IMR-90 (cell line): ENCODE results near the gene ZNHIT1. TPM values are rescaled to one million over a fixed set of nuclear protein-coding genes. Genes with fewer than 3 reads are reported as not detected.

Experiments
- ATAC-seq: fragments of 200-7000 bp; cut with Tn5 transposase; 2 replicates; pipeline ENCODE4 v1.9.1; 2020; ENCODE audit warnings: low read depth, mild to moderate bottlenecking, moderate library complexity
- BruUV-seq: library from RNA; stranded (reverse); fragments of 400-500 nt; replicated peaks from 2 replicates; lab custom pipeline; 2021; lab: Mats Ljungman, UMichigan
- CTCF ChIA-PET: fragments of 300-600 bp; formaldehyde crosslinking; extraction: SDS; loops from one replicate; lab custom pipeline; 2021; ENCODE audit warnings: antibody characterized with exemption; lab: Yijun Ruan, JAX
- POLR2A ChIA-PET: fragments of 300-600 bp; sonication (Branson Sonifier 250); formaldehyde crosslinking; loops from one replicate; lab custom pipeline; 2022; ENCODE audit warnings: antibody characterized with exemption; ENCODE audit not compliant: unreplicated experiment; lab: Charles Lee
- DNase-seq: peaks from one replicate; pipeline ENCODE4 v3.0.0; 2013
- H2AFZ ChIP-seq: replicated peaks from 2 replicates; pipeline ENCODE3; 2013; ENCODE audit warnings: low read length, mild to moderate bottlenecking; ENCODE audit not compliant: poor library complexity
- H2AK5ac ChIP-seq: 2 replicates; pipeline ENCODE4 v1.6.1; 2013; ENCODE audit warnings: low read depth, low read length, inconsistent platforms
- H2AK9ac ChIP-seq: replicated peaks from 2 replicates; pipeline ENCODE3; 2013; ENCODE audit warnings: mild to moderate bottlenecking, low read depth, low read length, moderate library complexity; ENCODE audit not compliant: poor library complexity
- H2BK120ac ChIP-seq: 2 replicates; pipeline ENCODE4 v1.6.1; 2013; ENCODE audit warnings: low read depth, low read length, inconsistent platforms
- H2BK15ac ChIP-seq: 3 replicates; pipeline ENCODE4 v1.6.1; 2013; ENCODE audit warnings: low read depth, low read length, inconsistent platforms
- H2BK20ac ChIP-seq: 2 replicates; pipeline ENCODE4 v1.6.1; 2013; ENCODE audit warnings: low read depth, mild to moderate bottlenecking, inconsistent platforms, low read length, moderate library complexity
- H2BK5ac ChIP-seq: 2 replicates; pipeline ENCODE4 v1.6.1; 2013; ENCODE audit warnings: mild to moderate bottlenecking, low read depth, low read length, inconsistent platforms; ENCODE audit not compliant: poor library complexity, severe bottlenecking
- H3K14ac ChIP-seq: replicated peaks from 2 replicates; pipeline ENCODE4 v1.6.1; 2013; ENCODE audit warnings: low read depth, low read length, inconsistent platforms
- H3K18ac ChIP-seq: 2 replicates; pipeline ENCODE4 v1.6.1; 2013; ENCODE audit warnings: low read depth, low read length, control low read depth
- H3K23ac ChIP-seq: 2 replicates; pipeline ENCODE4 v1.6.1; 2013; ENCODE audit warnings: low read depth, low read length, inconsistent platforms
- H3K27ac ChIP-seq: 2 replicates; pipeline ENCODE4 v1.5.1; 2013; ENCODE audit warnings: mild to moderate bottlenecking, control low read depth, low read length; ENCODE audit not compliant: insufficient read depth
- H3K27me3 ChIP-seq: 2 replicates; pipeline ENCODE4 v1.6.1; 2013; ENCODE audit warnings: low read length; ENCODE audit not compliant: control insufficient read depth, insufficient read depth
- H3K36me3 ChIP-seq: 2 replicates; pipeline ENCODE4 v1.6.1; 2013; ENCODE audit warnings: low read length, mixed read lengths; ENCODE audit not compliant: control insufficient read depth, insufficient read depth
- H3K4ac ChIP-seq: 2 replicates; pipeline ENCODE4 v1.6.1; 2013; ENCODE audit warnings: low read depth, low read length, inconsistent platforms
- H3K4me1 ChIP-seq: 2 replicates; pipeline ENCODE4 v1.6.1; 2013; ENCODE audit warnings: low read length, mixed read lengths; ENCODE audit not compliant: control insufficient read depth, insufficient read depth
- H3K4me2 ChIP-seq: 2 replicates; pipeline ENCODE4 v1.6.1; 2013; ENCODE audit warnings: low read depth, mild to moderate bottlenecking, control low read depth, low read length, moderate library complexity
- H3K4me3 ChIP-seq: 2 replicates; pipeline ENCODE4 v1.5.1; 2013; ENCODE audit warnings: low read depth, mild to moderate bottlenecking, control low read depth, low read length, moderate library complexity; ENCODE audit not compliant: insufficient read depth
- H3K56ac ChIP-seq: 2 replicates; pipeline ENCODE4 v1.6.1; 2013; ENCODE audit warnings: low read length, inconsistent platforms; ENCODE audit not compliant: insufficient read depth; ENCODE audit errors: extremely low read depth
- H3K79me1 ChIP-seq, 2 experiments: 2 replicates each; pipeline ENCODE4 v1.6.1; 2013; ENCODE audit warnings: low read length in 2 of 2, inconsistent platforms in 1 of 2, low read depth in 1 of 2
- H3K9ac ChIP-seq: 2 replicates; pipeline ENCODE4 v1.6.1; 2013; ENCODE audit warnings: low read depth, low read length, control low read depth
- H3K9me1 ChIP-seq: 2 replicates; pipeline ENCODE4 v1.6.1; 2013; ENCODE audit warnings: low read length, inconsistent platforms; ENCODE audit not compliant: insufficient read depth
- H3K9me3 ChIP-seq: 2 replicates; pipeline ENCODE4 v1.6.1; 2013; ENCODE audit warnings: low read length; ENCODE audit not compliant: control insufficient read depth, insufficient read depth
- H4K20me1 ChIP-seq: 2 replicates; pipeline ENCODE4 v1.6.1; 2013; ENCODE audit warnings: low read length, inconsistent platforms; ENCODE audit not compliant: insufficient read depth
- H4K5ac ChIP-seq: 2 replicates; pipeline ENCODE4 v1.6.1; 2013; ENCODE audit warnings: mild to moderate bottlenecking, low read depth, low read length, control low read depth
- H4K8ac ChIP-seq, 2 experiments: 2 replicates each; pipeline ENCODE4 v1.6.1; 2013; ENCODE audit warnings: low read depth in 2 of 2, low read length in 2 of 2, control low read depth in 1 of 2, inconsistent platforms in 1 of 2
- H4K91ac ChIP-seq: 2 replicates; pipeline ENCODE4 v1.6.1; 2013; ENCODE audit warnings: low read depth, low read length, inconsistent platforms; ENCODE audit not compliant: insufficient read depth
- BHLHE40 ChIP-seq: fragments of 150-350 bp; IDR thresholded peaks from 2 replicates; pipeline ENCODE4 v1.6.1; 2016; ENCODE audit warnings: mild to moderate bottlenecking, low read depth, low read length
- CEBPB ChIP-seq: IDR thresholded peaks from 2 replicates; pipeline ENCODE4 v1.6.1; 2012; ENCODE audit warnings: low read depth, low read length, improper control_type of control experiment
- CHD1 ChIP-seq: IDR thresholded peaks from 2 replicates; pipeline ENCODE4 v1.6.1; 2012; ENCODE audit warnings: low read depth, low read length, improper control_type of control experiment
- FOS ChIP-seq: fragments of 150-350 bp; IDR thresholded peaks from 2 replicates; pipeline ENCODE4 v1.6.1; 2016; ENCODE audit warnings: low read depth, low read length
- MAFK ChIP-seq: IDR thresholded peaks from 2 replicates; pipeline ENCODE4 v1.6.1; 2012; ENCODE audit warnings: low read depth, low read length, improper control_type of control experiment
- MAZ ChIP-seq: IDR thresholded peaks from 2 replicates; pipeline ENCODE4 v1.6.1; 2012; ENCODE audit warnings: low read depth, mild to moderate bottlenecking, low read length, improper control_type of control experiment, moderate library complexity, borderline replicate concordance
- MXI1 ChIP-seq: IDR thresholded peaks from 2 replicates; pipeline ENCODE4 v1.6.1; 2012; ENCODE audit warnings: low read depth, mild to moderate bottlenecking, low read length, moderate library complexity, borderline replicate concordance
- NFE2L2 ChIP-seq: fragments of 150-350 bp; IDR thresholded peaks from 2 replicates; pipeline ENCODE4 v1.6.1; 2016; ENCODE audit warnings: low read depth, mild to moderate bottlenecking, low read length
- POLR2A ChIP-seq: IDR thresholded peaks from 2 replicates; pipeline ENCODE4 v1.6.1; 2012; ENCODE audit warnings: mild to moderate bottlenecking, low read depth, low read length
- RAD21 ChIP-seq: IDR thresholded peaks from 2 replicates; pipeline ENCODE4 v1.6.1; 2012; ENCODE audit warnings: low read length, improper control_type of control experiment
- RCOR1 ChIP-seq: IDR thresholded peaks from 2 replicates; pipeline ENCODE4 v1.6.1; 2012; ENCODE audit warnings: mild to moderate bottlenecking, low read length, improper control_type of control experiment; ENCODE audit not compliant: insufficient replicate concordance
- RFX5 ChIP-seq: IDR thresholded peaks from 2 replicates; pipeline ENCODE4 v1.8.0; 2012; ENCODE audit warnings: low read depth, mild to moderate bottlenecking, low read length, moderate library complexity
- SMC3 ChIP-seq: fragments of 150-350 bp; IDR thresholded peaks from 2 replicates; pipeline ENCODE4 v1.6.1; 2016; ENCODE audit warnings: low read depth, mild to moderate bottlenecking, antibody characterized with exemption, low read length, moderate library complexity
- WGBS, 2 experiments: methylation state at CpG; one replicate each; pipeline versions ENCODE4 v1.1.5 to v1.1.7; 2013; ENCODE audit warnings: missing lambda C conversion rate in 2 of 2; ENCODE audit not compliant: insufficient read length in 1 of 2; ENCODE audit errors: extremely low coverage in 2 of 2; 5-methylcytosine and 5-hydroxymethylcytosine counted together
- dilution Hi-C: fragments of 300-500 bp; cut with HindIII; formaldehyde crosslinking; loops from one replicate; pipeline ENCODE4 v1.14.3; 2018; ENCODE audit warnings: low sequenced_read_pairs; ENCODE audit not compliant: unreplicated experiment
- in situ Hi-C: fragments of 300-500 bp; cut with MboI; formaldehyde crosslinking; loops from 3 replicates; pipeline ENCODE4 v1.14.3; 2019; ENCODE audit warnings: low sequenced_read_pairs, inconsistent platforms, mixed read lengths
- intact Hi-C: fragments of 100-400 bp; cut with micrococcal nuclease; formaldehyde crosslinking; loops from 2 replicates; pipeline ENCODE4 v1.10.0; 2022
- polyA plus RNA-seq, 3 experiments: library from polyadenylated mRNA; depleted of rRNA; stranded (reverse); fragments of >200 nt; gene quantifications; 2 replicates each; pipeline ENCODE4 v1.2.3, GENCODE V29; 2012; ENCODE audit warnings: low replicate concordance in 1 of 3
- total RNA-seq: library from RNA; depleted of rRNA; stranded (reverse); fragments of >200 nt; gene quantifications from 2 replicates; pipeline ENCODE4 v1.2.3, GENCODE V29; 2012
- TF ChIP-seq, protein P1 (sequence below): conservative IDR thresholded peaks from 2 replicates; pipeline ENCODE4 v1.5.1; 2012; ENCODE audit warnings: mild to moderate bottlenecking, low read depth, low read length, improper control_type of control experiment
- TF ChIP-seq, protein P2 (sequence below): fragments of 150-350 bp; IDR thresholded peaks from 2 replicates; pipeline ENCODE4 v1.6.1; 2017; ENCODE audit warnings: mild to moderate bottlenecking, antibody characterized with exemption, low read length, low read depth
- TF ChIP-seq, protein P3 (sequence below): fragments of 150-350 bp; IDR thresholded peaks from 2 replicates; pipeline ENCODE4 v1.6.1; 2016; ENCODE audit warnings: low read depth, mild to moderate bottlenecking, low read length, moderate library complexity, borderline replicate concordance

ZNHIT1 gene
- total and polyA plus RNA-seq, 2 of the 4 experiments (the other 2 are of a cell fraction) = 31.7 to 47.1 TPM

DNA sequence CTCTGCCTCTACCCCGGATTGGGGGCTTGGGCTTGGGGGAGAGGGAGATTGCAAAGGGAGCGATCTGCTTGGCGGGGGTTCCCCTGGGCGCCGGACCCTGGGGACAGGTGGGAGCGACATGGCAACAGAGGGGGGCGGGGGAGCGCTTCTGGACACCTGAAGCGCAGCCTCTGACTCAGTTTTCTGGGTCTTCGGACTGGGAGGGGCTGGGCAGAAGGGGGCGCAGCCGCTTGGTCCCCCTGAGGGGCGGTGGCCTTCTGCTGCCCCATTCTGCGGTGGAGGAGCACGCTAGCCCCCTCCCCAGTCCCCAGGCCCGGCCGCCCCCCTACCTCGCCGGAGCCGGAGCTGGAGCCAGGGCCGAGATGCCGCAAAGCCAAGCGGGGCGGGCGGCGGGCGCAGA is 38.3 kb upstream of the ZNHIT1 start:
- in situ Hi-C loops = no loop called here
- TF ChIP-seq RAD21 = no peak
- TF ChIP-seq, protein P1, sequence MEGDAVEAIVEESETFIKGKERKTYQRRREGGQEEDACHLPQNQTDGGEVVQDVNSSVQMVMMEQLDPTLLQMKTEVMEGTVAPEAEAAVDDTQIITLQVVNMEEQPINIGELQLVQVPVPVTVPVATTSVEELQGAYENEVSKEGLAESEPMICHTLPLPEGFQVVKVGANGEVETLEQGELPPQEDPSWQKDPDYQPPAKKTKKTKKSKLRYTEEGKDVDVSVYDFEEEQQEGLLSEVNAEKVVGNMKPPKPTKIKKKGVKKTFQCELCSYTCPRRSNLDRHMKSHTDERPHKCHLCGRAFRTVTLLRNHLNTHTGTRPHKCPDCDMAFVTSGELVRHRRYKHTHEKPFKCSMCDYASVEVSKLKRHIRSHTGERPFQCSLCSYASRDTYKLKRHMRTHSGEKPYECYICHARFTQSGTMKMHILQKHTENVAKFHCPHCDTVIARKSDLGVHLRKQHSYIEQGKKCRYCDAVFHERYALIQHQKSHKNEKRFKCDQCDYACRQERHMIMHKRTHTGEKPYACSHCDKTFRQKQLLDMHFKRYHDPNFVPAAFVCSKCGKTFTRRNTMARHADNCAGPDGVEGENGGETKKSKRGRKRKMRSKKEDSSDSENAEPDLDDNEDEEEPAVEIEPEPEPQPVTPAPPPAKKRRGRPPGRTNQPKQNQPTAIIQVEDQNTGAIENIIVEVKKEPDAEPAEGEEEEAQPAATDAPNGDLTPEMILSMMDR = no peak
- TF ChIP-seq MXI1 = no peak
- no peak for TF ChIP-seq NFE2L2
- no peak for TF ChIP-seq POLR2A
- no peak for TF ChIP-seq CHD1
- no peak for TF ChIP-seq SMC3
- TF ChIP-seq, protein P2, sequence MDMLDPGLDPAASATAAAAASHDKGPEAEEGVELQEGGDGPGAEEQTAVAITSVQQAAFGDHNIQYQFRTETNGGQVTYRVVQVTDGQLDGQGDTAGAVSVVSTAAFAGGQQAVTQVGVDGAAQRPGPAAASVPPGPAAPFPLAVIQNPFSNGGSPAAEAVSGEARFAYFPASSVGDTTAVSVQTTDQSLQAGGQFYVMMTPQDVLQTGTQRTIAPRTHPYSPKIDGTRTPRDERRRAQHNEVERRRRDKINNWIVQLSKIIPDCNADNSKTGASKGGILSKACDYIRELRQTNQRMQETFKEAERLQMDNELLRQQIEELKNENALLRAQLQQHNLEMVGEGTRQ = no peak
- no peak for TF ChIP-seq RFX5
- no peak for TF ChIP-seq BHLHE40
- TF ChIP-seq CEBPB = no peak
- TF ChIP-seq FOS = no peak
- TF ChIP-seq MAZ = no peak
- no peak for TF ChIP-seq MAFK
- TF ChIP-seq RCOR1 = no peak
- TF ChIP-seq, protein P3, sequence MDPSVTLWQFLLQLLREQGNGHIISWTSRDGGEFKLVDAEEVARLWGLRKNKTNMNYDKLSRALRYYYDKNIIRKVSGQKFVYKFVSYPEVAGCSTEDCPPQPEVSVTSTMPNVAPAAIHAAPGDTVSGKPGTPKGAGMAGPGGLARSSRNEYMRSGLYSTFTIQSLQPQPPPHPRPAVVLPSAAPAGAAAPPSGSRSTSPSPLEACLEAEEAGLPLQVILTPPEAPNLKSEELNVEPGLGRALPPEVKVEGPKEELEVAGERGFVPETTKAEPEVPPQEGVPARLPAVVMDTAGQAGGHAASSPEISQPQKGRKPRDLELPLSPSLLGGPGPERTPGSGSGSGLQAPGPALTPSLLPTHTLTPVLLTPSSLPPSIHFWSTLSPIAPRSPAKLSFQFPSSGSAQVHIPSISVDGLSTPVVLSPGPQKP = no peak
- no peak for DNase-seq
- H3K4me3 ChIP-seq = no peak overlapping the region
- H4K8ac ChIP-seq = no peak overlapping the region
- 4% methylated on average over 22 of the region's 27 CpGs; no CpG with 5 or more reads in 1 of the 2 experiments for WGBS, 2 experiments
- H3K4ac ChIP-seq = no peak overlapping the region
- H3K4me1 ChIP-seq = no peaks in the 10 kb centered on the region; the same call in 1 of the 2 replicates
- no peak overlapping the region for H3K56ac ChIP-seq
- peaks cover 56% of the 10 kb centered on the region for H3K27me3 ChIP-seq
- intact Hi-C loops = no loop called here
- BruUV-seq = no TSS peak
- H2BK5ac ChIP-seq = no peak overlapping the region
- H2AK9ac ChIP-seq = no peak overlapping the region
- no peak overlapping the region for H2BK20ac ChIP-seq
- H2AFZ ChIP-seq = no peak overlapping the region
- no peak overlapping the region for H2BK120ac ChIP-seq
- POLR2A ChIA-PET = no interaction called here
- 0 out of 2 replicates have a peak, but pooled peaks cover 2% of the 10 kb centered on the region for H3K9me3 ChIP-seq
- no peak overlapping the region for H3K27ac ChIP-seq
- H4K20me1 ChIP-seq = no peaks in the 10 kb centered on the region; the same call in 1 of the 2 replicates
- H3K14ac ChIP-seq = no peak overlapping the region
- H2BK15ac ChIP-seq = no peak overlapping the region
- no peaks in the 10 kb centered on the region; the same call in 1 of the 2 replicates for H3K9me1 ChIP-seq
- no peaks in the 10 kb centered on the region for H3K79me1 ChIP-seq
- dilution Hi-C loops = no loop called here
- H3K18ac ChIP-seq = no peak overlapping the region
- no peak overlapping the region for H4K5ac ChIP-seq
- H3K9ac ChIP-seq = no peak overlapping the region
- no peak overlapping the region for H4K91ac ChIP-seq
- no peaks in the 10 kb centered on the region for H3K36me3 ChIP-seq
- no peak overlapping the region for H3K4me2 ChIP-seq
- H2AK5ac ChIP-seq = no peak overlapping the region
- CTCF ChIA-PET = no interaction called here
- no peak for ATAC-seq
- no peak overlapping the region for H3K23ac ChIP-seq
